ENCODE results near the gene BBX.

Gene BBX

DNA sequence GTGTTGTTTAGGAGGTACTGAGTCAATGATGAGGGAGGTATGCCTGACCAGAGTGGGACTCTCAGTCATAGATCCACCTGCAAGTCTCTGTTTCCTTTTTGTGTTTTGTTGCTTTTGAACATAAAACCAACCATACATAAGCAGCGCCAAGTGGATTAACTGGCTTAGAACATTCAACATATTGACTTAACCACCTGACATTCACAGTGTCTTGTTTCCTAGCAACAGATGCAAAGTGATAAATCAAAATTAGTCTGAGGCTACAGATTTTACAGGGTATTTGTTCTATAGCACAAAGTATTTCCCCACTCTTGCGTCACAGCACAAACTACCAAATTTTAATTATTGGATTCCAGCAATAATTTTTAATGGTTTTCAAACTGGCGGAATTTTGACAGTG is 283.8 kb downstream of the BBX start:
- TF ChIP-seq TAF1 (IDR thresholded peaks at IDR 0.05; ENCODE audit: low read depth) (no peak), CEBPB (IDR thresholded peaks at IDR 0.05) (no peak), CREB1 (IDR thresholded peaks at IDR 0.05; ENCODE audit: low read depth) (no peak), FOXM1 (IDR thresholded peaks at IDR 0.05; ENCODE audit: borderline replicate concordance, low read depth) (no peak), EP300 (IDR thresholded peaks at IDR 0.05; ENCODE audit: borderline replicate concordance) (no peak)

DNA sequence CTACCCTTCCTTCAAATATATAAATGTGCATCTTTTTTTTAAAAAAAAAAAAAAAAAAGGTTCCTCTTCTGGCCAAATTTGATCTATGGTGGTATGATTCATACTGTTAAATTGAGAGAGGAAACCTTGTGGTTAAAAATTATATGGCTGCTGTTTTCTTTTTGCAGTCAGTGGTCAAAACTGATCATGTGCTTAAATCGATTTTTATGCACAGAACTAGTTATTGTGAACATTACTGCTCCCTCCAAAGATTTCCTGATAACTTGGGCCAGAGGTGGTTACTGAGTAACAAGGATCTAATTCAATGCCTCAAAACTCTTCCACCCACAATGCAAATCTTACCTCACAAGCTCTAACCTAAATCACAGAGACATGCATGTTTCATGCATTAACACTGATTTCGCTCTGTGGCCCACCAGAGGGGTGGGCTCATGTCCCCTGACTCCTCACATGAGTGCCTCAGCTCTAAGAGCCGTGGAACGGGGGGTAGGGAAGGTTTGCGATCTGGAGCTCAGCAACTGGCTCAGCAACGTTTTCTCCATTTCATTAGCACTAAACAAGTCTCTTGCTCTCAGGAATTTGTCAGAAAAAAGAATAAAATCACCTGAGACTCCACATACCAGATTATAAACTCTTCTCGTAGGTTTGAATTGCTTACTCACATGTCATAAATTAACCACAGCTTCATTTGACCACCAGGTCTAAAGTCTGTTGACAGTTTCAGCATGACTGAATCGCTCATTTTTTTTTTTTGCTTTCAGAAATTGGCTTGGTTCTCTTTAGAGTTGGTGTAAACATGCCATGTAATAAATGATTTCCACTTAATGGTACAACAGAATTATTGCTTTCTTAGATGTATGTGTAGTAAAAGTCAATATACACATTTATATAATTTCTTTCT is 287.7 kb downstream of the BBX start:
- TF ChIP-seq, protein P1, sequence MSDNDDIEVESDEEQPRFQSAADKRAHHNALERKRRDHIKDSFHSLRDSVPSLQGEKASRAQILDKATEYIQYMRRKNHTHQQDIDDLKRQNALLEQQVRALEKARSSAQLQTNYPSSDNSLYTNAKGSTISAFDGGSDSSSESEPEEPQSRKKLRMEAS (IDR thresholded peaks at IDR 0.05): no peak
- TF ChIP-seq, protein P2, sequence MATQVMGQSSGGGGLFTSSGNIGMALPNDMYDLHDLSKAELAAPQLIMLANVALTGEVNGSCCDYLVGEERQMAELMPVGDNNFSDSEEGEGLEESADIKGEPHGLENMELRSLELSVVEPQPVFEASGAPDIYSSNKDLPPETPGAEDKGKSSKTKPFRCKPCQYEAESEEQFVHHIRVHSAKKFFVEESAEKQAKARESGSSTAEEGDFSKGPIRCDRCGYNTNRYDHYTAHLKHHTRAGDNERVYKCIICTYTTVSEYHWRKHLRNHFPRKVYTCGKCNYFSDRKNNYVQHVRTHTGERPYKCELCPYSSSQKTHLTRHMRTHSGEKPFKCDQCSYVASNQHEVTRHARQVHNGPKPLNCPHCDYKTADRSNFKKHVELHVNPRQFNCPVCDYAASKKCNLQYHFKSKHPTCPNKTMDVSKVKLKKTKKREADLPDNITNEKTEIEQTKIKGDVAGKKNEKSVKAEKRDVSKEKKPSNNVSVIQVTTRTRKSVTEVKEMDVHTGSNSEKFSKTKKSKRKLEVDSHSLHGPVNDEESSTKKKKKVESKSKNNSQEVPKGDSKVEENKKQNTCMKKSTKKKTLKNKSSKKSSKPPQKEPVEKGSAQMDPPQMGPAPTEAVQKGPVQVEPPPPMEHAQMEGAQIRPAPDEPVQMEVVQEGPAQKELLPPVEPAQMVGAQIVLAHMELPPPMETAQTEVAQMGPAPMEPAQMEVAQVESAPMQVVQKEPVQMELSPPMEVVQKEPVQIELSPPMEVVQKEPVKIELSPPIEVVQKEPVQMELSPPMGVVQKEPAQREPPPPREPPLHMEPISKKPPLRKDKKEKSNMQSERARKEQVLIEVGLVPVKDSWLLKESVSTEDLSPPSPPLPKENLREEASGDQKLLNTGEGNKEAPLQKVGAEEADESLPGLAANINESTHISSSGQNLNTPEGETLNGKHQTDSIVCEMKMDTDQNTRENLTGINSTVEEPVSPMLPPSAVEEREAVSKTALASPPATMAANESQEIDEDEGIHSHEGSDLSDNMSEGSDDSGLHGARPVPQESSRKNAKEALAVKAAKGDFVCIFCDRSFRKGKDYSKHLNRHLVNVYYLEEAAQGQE (IDR thresholded peaks at IDR 0.05; ENCODE audit: low read depth): no peak
- TF ChIP-seq TEAD4 (IDR thresholded peaks at IDR 0.05) (no peak), EGR1 (IDR thresholded peaks at IDR 0.05) (no peak), CEBPB (IDR thresholded peaks at IDR 0.05) (no peak), TCF12 (IDR thresholded peaks at IDR 0.05; ENCODE audit: low read depth) (no peak), TAF1 (IDR thresholded peaks at IDR 0.05; ENCODE audit: low read depth) (no peak)

DNA sequence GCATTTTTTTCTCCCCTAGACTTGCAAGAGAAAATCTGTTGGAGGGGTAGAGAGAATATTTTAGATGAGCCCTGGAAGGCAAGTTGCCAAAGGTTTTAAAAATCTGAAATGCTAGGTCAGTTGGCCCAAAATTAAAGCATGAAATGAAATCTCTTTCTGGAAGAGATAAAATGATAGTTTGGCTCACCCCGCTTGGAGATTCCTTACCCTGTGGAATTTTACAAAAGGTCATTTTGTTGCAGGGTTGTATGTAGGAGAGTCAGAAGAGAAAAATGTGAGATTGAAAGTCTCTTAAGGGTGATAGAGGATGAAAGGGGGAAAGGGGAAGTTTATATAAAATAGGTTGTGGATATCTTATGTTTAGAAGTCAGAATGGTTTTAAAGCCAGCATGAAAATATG is 290.3 kb downstream of the BBX start:
- no peak for TF ChIP-seq TEAD4 (IDR thresholded peaks at IDR 0.05)

DNA sequence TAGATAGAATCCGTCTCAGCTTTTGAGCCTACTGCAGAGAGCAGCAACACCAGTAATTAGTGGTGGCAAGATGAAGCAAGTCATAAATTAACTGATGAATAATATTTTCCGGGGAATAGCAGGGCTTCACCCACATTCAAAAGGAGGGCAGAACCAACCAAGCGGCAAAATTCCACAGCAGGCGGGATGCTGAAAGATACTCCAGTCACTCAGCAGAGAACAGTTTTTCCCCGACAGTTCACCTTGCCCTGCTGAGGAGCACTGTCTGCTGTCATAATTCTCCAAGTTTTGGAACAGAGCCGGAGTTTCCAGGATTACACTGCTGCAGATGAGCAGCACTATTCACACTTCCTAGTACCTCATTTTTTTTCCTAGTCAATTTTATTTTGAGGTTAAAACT is 293.3 kb downstream of the BBX start:
- TF ChIP-seq NFIC (IDR thresholded peaks at IDR 0.05) (peak; percentile 59), YY1 (IDR thresholded peaks at IDR 0.05; ENCODE audit: low read depth) (no peak), ZBTB7A (IDR thresholded peaks at IDR 0.05; ENCODE audit: low read depth) (no peak), TEAD4 (IDR thresholded peaks at IDR 0.05) (peak; percentile 81), TCF12 (IDR thresholded peaks at IDR 0.05; ENCODE audit: low read depth) (peak; percentile 63; the same call in 1 of the 2 replicates), TAF1 (IDR thresholded peaks at IDR 0.05; ENCODE audit: low read depth) (no peak), EGR1 (IDR thresholded peaks at IDR 0.05) (no peak), RAD21 (IDR thresholded peaks at IDR 0.05; ENCODE audit: low read depth) (peak; percentile 1; the same call in 1 of the 2 replicates), EP300 (IDR thresholded peaks at IDR 0.05; ENCODE audit: borderline replicate concordance) (peak; percentile 83), FOXM1 (IDR thresholded peaks at IDR 0.05; ENCODE audit: borderline replicate concordance, low read depth) (peak; percentile 51; the same call in 1 of the 2 replicates), CREB1 (IDR thresholded peaks at IDR 0.05; ENCODE audit: low read depth) (no peak), CEBPB (IDR thresholded peaks at IDR 0.05) (peak; percentile 35; the same call in 1 of the 2 replicates)
- TF ChIP-seq, protein P2 (IDR thresholded peaks at IDR 0.05; ENCODE audit: low read depth): no peak
- TF ChIP-seq, protein P3, sequence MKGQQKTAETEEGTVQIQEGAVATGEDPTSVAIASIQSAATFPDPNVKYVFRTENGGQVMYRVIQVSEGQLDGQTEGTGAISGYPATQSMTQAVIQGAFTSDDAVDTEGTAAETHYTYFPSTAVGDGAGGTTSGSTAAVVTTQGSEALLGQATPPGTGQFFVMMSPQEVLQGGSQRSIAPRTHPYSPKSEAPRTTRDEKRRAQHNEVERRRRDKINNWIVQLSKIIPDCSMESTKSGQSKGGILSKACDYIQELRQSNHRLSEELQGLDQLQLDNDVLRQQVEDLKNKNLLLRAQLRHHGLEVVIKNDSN (IDR thresholded peaks at IDR 0.05): peak; percentile 13; the same call in 1 of the 2 replicates
- TF ChIP-seq, protein P1 (IDR thresholded peaks at IDR 0.05): no peak

DNA sequence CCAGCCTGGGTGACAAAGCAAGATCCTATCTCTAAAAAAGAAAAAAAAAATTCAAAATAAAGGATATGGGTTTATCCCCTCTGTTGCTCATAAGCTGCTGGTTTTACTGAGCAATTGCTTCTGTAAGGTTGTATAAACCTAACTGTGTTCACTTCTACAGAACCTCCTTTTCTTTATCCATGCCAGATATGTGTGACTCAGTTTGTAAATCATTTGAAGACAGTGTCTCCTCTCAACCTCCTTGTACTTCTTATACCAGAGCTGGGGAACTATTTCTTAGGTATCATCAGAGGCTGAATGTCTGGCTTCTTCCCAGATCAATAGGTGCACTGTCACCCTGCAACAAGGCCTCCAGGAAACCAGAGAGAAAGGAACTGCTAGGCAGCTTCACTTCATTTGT is 294.3 kb downstream of the BBX start:
- no peak for TF ChIP-seq TEAD4 (IDR thresholded peaks at IDR 0.05)
- TF ChIP-seq TCF12 (IDR thresholded peaks at IDR 0.05; ENCODE audit: low read depth): no peak
- no peak for TF ChIP-seq TAF1 (IDR thresholded peaks at IDR 0.05; ENCODE audit: low read depth)
- no peak for TF ChIP-seq EP300 (IDR thresholded peaks at IDR 0.05; ENCODE audit: borderline replicate concordance)
- TF ChIP-seq ZBTB7A (IDR thresholded peaks at IDR 0.05; ENCODE audit: low read depth): no peak
- TF ChIP-seq CEBPB (IDR thresholded peaks at IDR 0.05): no peak
- TF ChIP-seq, protein P1 (IDR thresholded peaks at IDR 0.05): no peak
- TF ChIP-seq, protein P3 (IDR thresholded peaks at IDR 0.05): no peak
- TF ChIP-seq NFIC (IDR thresholded peaks at IDR 0.05): no peak
- TF ChIP-seq YY1 (IDR thresholded peaks at IDR 0.05; ENCODE audit: low read depth): no peak
- TF ChIP-seq FOXM1 (IDR thresholded peaks at IDR 0.05; ENCODE audit: borderline replicate concordance, low read depth): no peak
- no peak for TF ChIP-seq CREB1 (IDR thresholded peaks at IDR 0.05; ENCODE audit: low read depth)
- no peak for TF ChIP-seq RAD21 (IDR thresholded peaks at IDR 0.05; ENCODE audit: low read depth)
- TF ChIP-seq, protein P2 (IDR thresholded peaks at IDR 0.05; ENCODE audit: low read depth): no peak
- TF ChIP-seq EGR1 (IDR thresholded peaks at IDR 0.05): no peak
